ENCODE measurements around the gene PCDHGA2.

- TF ChIP-seq CTCF (IDR thresholded peaks at IDR 0.05; ENCODE audit: poor library complexity) (no peak), EZH2 (IDR thresholded peaks at IDR 0.05; ENCODE audit: borderline replicate concordance) (no peak)
Measured at GRCh38 chr5:141371572-141372475, 33.3 kb downstream of the PCDHGA2 start.

Measured in hepatocyte (in vitro differentiated cells).